Panc1 (cell line): ENCODE measurements around the gene DAPK2.

ENCODE experiments used
- CTCF ChIP-seq: fragments of 450-650 bp; IDR thresholded peaks from 2 replicates; pipeline ENCODE4 v1.5.1; 2017; ENCODE audit warnings: mild to moderate bottlenecking
- POLR2AphosphoS5 ChIP-seq: IDR thresholded peaks from 2 replicates; pipeline ENCODE4 v1.6.1; 2012; ENCODE audit warnings: mild to moderate bottlenecking, low read depth, low read length, moderate library complexity
- REST ChIP-seq, 2 experiments: IDR thresholded peaks; 2 replicates each; pipeline ENCODE4 v1.6.1; 2011 to 2012; ENCODE audit warnings: low read depth in 2 of 2, control low read depth in 1 of 2, low read length in 1 of 2, mild to moderate bottlenecking in 1 of 2, moderate library complexity in 1 of 2; ENCODE audit not compliant: insufficient read depth in 1 of 2
- SIN3A ChIP-seq: IDR thresholded peaks from 2 replicates; pipeline ENCODE4 v1.6.1; 2012; ENCODE audit warnings: low read depth, mild to moderate bottlenecking, low read length, moderate library complexity, borderline replicate concordance; ENCODE audit not compliant: insufficient read depth
- TCF7L2 ChIP-seq: IDR thresholded peaks from 2 replicates; pipeline ENCODE4 v1.6.1; 2011; ENCODE audit warnings: mild to moderate bottlenecking, low read depth, low read length, inconsistent platforms

GRCh38 chr15:63915873-63916771 lies 130.2 kb downstream of the DAPK2 start:
- no peak for TF ChIP-seq CTCF
- TF ChIP-seq SIN3A: no peak
- no peak for TF ChIP-seq POLR2AphosphoS5
- TF ChIP-seq TCF7L2: no peak
- no peak for TF ChIP-seq REST (IDR thresholded peaks at IDR 0.05; ENCODE audit: insufficient read depth in 1 of 2, low read depth in 2 of 2, low read length in 1 of 2)
